Measurements from ENCODE around the gene ADCYAP1R1.

The ADCYAP1R1 gene

GRCh38 chr7:31123726-31124125 lies 71.6 kb downstream of the ADCYAP1R1 start:
- Histone ChIP-seq H3K4me2 (ENCODE audit: low read length) (no peak overlapping the region), H3K27ac (ENCODE audit: low read length) (no peak overlapping the region), H3K79me2 (ENCODE audit: low read length) (no peaks in the 10 kb centered on the region), H3K36me3 (replicated peaks; ENCODE audit: low read depth, low read length) (no peaks in the 10 kb centered on the region), H3K4me1 (ENCODE audit: low read length) (no peaks in the 10 kb centered on the region), H4K20me1 (ENCODE audit: insufficient read depth, low read length) (no peaks in the 10 kb centered on the region), H2AFZ (ENCODE audit: low read depth, low read length) (no peak overlapping the region), H3K9me3 (ENCODE audit: insufficient read depth, low read length) (no peaks in the 10 kb centered on the region), H3K9ac (ENCODE audit: low read length) (no peak overlapping the region), H3K27me3 (ENCODE audit: low read depth, low read length) (no peaks in the 10 kb centered on the region), H3K4me3 (ENCODE audit: low read length) (no peak overlapping the region)
- no peak for TF ChIP-seq CTCF (IDR thresholded peaks at IDR 0.05; ENCODE audit: low read depth, low read length)
- no peak for TF ChIP-seq EZH2phosphoT487 (IDR thresholded peaks at IDR 0.05; ENCODE audit: low read depth)

- H3K9ac ChIP-seq (ENCODE audit: low read length) = no peak overlapping the region
- no peak overlapping the region for H3K27ac ChIP-seq (ENCODE audit: low read length)
- H4K20me1 ChIP-seq (ENCODE audit: insufficient read depth, low read length) = no peaks in the 10 kb centered on the region
- no peaks in the 10 kb centered on the region for H3K4me1 ChIP-seq (ENCODE audit: low read length)
- H2AFZ ChIP-seq (ENCODE audit: low read depth, low read length) = no peak overlapping the region
- H3K4me2 ChIP-seq (ENCODE audit: low read length) = no peak overlapping the region
- no peaks in the 10 kb centered on the region for H3K36me3 ChIP-seq (replicated peaks; ENCODE audit: low read depth, low read length)
- TF ChIP-seq CTCF (IDR thresholded peaks at IDR 0.05; ENCODE audit: low read depth, low read length) = no peak
- no peaks in the 10 kb centered on the region for H3K27me3 ChIP-seq (ENCODE audit: low read depth, low read length)
- H3K4me3 ChIP-seq (ENCODE audit: low read length) = no peak overlapping the region
- H3K79me2 ChIP-seq (ENCODE audit: low read length) = no peaks in the 10 kb centered on the region
- H3K9me3 ChIP-seq (ENCODE audit: insufficient read depth, low read length) = no peaks in the 10 kb centered on the region
These were observed 73.1 kb downstream of the ADCYAP1R1 start for GRCh38 chr7:31125171-31125570.

- TF ChIP-seq EZH2phosphoT487 (IDR thresholded peaks at IDR 0.05; ENCODE audit: low read depth) = no peak
- TF ChIP-seq CTCF (IDR thresholded peaks at IDR 0.05; ENCODE audit: low read depth, low read length) = no peak; the same call in 1 of the 2 replicates
- H3K36me3 ChIP-seq (replicated peaks; ENCODE audit: low read depth, low read length) = no peaks in the 10 kb centered on the region
- H4K20me1 ChIP-seq (ENCODE audit: insufficient read depth, low read length) = no peaks in the 10 kb centered on the region
- H3K4me1 ChIP-seq (ENCODE audit: low read length) = no peaks in the 10 kb centered on the region
- H3K27me3 ChIP-seq (ENCODE audit: low read depth, low read length) = no peaks in the 10 kb centered on the region
- H3K9me3 ChIP-seq (ENCODE audit: insufficient read depth, low read length) = no peaks in the 10 kb centered on the region
- no peak overlapping the region for H3K4me3 ChIP-seq (ENCODE audit: low read length)
- H3K27ac ChIP-seq (ENCODE audit: low read length) = no peak overlapping the region
- no peak overlapping the region for H2AFZ ChIP-seq (ENCODE audit: low read depth, low read length)
- H3K9ac ChIP-seq (ENCODE audit: low read length) = no peak overlapping the region
- no peaks in the 10 kb centered on the region for H3K79me2 ChIP-seq (ENCODE audit: low read length)
- no peak overlapping the region for H3K4me2 ChIP-seq (ENCODE audit: low read length)
These were observed 74.9 kb downstream of the ADCYAP1R1 start for GRCh38 chr7:31126976-31127375.

GRCh38 chr7:31129067-31129466 lies 77.0 kb downstream of the ADCYAP1R1 start:
- Histone ChIP-seq H2AFZ (ENCODE audit: low read depth, low read length) (no peak overlapping the region), H3K36me3 (replicated peaks; ENCODE audit: low read depth, low read length) (no peaks in the 10 kb centered on the region), H3K9ac (ENCODE audit: low read length) (no peak overlapping the region), H3K27ac (ENCODE audit: low read length) (no peak overlapping the region), H3K9me3 (ENCODE audit: insufficient read depth, low read length) (no peaks in the 10 kb centered on the region), H3K4me3 (ENCODE audit: low read length) (no peak overlapping the region), H3K79me2 (ENCODE audit: low read length) (no peaks in the 10 kb centered on the region), H3K4me2 (ENCODE audit: low read length) (no peak overlapping the region), H4K20me1 (ENCODE audit: insufficient read depth, low read length) (no peaks in the 10 kb centered on the region), H3K4me1 (ENCODE audit: low read length) (no peaks in the 10 kb centered on the region), H3K27me3 (ENCODE audit: low read depth, low read length) (no peaks in the 10 kb centered on the region)
- TF ChIP-seq EZH2phosphoT487 (IDR thresholded peaks at IDR 0.05; ENCODE audit: low read depth) = no peak
- TF ChIP-seq CTCF (IDR thresholded peaks at IDR 0.05; ENCODE audit: low read depth, low read length) = peak; percentile 21; the same call in 1 of the 2 replicates

Measured in OCI-LY3 (cell line).